ENCODE results near the gene CAPZB. TPM values are rescaled to one million over a fixed set of nuclear protein-coding genes. Genes with fewer than 3 reads are reported as not detected.

The CAPZB gene
- polyA plus RNA-seq, 2 of the 4 experiments (the other 2 are of a cell fraction) = 133 to 296 TPM

DNA sequence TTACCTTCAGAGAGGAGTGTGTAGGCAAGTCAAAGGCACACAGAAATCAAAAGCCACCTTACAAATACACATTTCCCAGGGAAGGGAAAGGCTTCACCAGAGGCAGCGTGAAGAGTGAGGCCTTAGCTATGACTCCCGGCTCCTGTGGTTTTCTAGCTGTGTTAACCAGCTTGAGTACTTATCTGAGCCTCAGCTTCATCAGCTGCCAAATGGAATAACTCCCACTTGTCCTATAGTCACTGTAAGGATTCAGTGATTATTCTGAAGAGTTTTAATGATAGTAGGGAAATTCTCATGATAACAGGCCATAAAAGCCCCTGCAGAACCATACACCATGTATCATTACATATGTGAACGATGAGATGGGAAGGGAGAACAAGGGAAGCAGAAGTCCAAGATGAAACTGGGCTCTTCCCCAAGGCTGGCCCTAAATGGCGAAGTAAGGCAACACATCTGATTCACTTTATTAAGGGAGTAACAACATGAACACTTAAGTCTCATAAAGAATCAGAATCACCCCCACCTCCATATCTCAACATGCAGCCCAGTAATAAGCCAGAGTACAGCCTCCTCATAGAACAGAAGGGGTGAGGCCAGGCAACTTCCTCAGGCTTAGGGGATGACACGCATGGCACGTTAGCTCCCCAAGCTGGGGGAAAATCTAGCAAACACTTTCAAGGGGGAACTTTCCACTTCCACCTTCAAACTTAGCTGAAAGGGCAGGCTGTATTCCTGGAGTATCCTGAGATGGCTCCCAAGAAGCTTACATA lies 109.5 kb downstream of the CAPZB start:
- DNase-seq (ENCODE audit: low read depth in 1 of 2, low spot score in 1 of 2) = no peak
- WGBS (ENCODE audit: missing lambda C conversion rate) = 92% methylated on average over 5 of the region's 6 CpGs
- H3K27ac ChIP-seq = no peak overlapping the region
- CTCF ChIA-PET = interaction anchor here (1.0 to 3.4 kb wide), 5 partner anchors 8 to 451 kb away, joined by 3 to 19 read pairs (median 3); no protein-coding TSS in a partner anchor
- no peak overlapping the region for H3K4me3 ChIP-seq
- H3K4me1 ChIP-seq = no peaks in the 10 kb centered on the region
- POLR2A ChIA-PET = no interaction called here
- TF ChIP-seq ZFP36 (IDR thresholded peaks at IDR 0.05; ENCODE audit: borderline replicate concordance, partially characterized antibody) (no peak), HDAC2 (IDR thresholded peaks at IDR 0.05) (no peak), MAZ (IDR thresholded peaks at IDR 0.05; ENCODE audit: borderline replicate concordance, low read depth, low read length) (no peak), SREBF2 (IDR thresholded peaks at IDR 0.05) (no peak), CHD2 (IDR thresholded peaks at IDR 0.05; ENCODE audit: low read length, partially characterized antibody) (no peak), EP300 (IDR thresholded peaks at IDR 0.05) (no peak)
- TF ChIP-seq, protein P1, sequence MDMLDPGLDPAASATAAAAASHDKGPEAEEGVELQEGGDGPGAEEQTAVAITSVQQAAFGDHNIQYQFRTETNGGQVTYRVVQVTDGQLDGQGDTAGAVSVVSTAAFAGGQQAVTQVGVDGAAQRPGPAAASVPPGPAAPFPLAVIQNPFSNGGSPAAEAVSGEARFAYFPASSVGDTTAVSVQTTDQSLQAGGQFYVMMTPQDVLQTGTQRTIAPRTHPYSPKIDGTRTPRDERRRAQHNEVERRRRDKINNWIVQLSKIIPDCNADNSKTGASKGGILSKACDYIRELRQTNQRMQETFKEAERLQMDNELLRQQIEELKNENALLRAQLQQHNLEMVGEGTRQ (IDR thresholded peaks at IDR 0.05) = no peak
- TF ChIP-seq, protein P2, sequence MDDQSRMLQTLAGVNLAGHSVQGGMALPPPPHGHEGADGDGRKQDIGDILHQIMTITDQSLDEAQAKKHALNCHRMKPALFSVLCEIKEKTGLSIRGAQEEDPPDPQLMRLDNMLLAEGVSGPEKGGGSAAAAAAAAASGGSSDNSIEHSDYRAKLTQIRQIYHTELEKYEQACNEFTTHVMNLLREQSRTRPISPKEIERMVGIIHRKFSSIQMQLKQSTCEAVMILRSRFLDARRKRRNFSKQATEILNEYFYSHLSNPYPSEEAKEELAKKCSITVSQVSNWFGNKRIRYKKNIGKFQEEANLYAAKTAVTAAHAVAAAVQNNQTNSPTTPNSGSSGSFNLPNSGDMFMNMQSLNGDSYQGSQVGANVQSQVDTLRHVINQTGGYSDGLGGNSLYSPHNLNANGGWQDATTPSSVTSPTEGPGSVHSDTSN (IDR thresholded peaks at IDR 0.05) = no peak
- H3K9me3 ChIP-seq = peaks cover 3% of the 10 kb centered on the region; the same call in 1 of the 3 replicates
- no peak for FAIRE-seq
- no peak overlapping the region for H3K4me2 ChIP-seq
- ATAC-seq = no peak

DNA sequence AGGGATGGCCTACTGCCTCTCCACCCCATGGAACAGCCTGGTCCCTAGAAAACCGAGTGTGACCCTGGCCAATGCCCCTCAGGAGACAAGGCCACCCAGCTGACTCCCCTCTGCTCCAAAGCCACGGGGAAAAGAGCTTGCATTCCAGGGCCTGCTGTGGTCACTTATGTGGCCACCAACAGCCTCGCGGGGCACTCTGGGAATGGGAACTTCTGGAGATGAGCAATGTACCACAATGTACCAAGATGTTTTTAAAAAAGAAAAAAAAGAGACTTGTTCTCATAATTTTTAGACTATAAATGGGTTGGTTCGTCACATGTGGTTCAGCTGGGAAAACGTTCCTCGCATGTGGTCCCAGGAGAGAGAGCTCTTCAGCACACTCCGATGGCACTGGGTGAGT lies 110.4 kb downstream of the CAPZB start:
- no peak for FAIRE-seq
- 86% methylated on average over 7 of the region's 8 CpGs for WGBS (ENCODE audit: missing lambda C conversion rate)
- DNase-seq (ENCODE audit: low read depth in 1 of 2, low spot score in 1 of 2) = no peak
- TF ChIP-seq HOXB5 (CRISPR knock-in tag; IDR thresholded peaks at IDR 0.05) (no peak), EP300 (IDR thresholded peaks at IDR 0.05) (no peak), GATA3 (IDR thresholded peaks at IDR 0.05; ENCODE audit: borderline replicate concordance) (no peak), ZC3H11A (IDR thresholded peaks at IDR 0.05) (no peak), ESRRA (IDR thresholded peaks at IDR 0.05; ENCODE audit: borderline replicate concordance, low read length) (no peak), MAZ (IDR thresholded peaks at IDR 0.05; ENCODE audit: borderline replicate concordance, low read depth, low read length) (no peak), ZSCAN20 (CRISPR knock-in tag; IDR thresholded peaks at IDR 0.05) (no peak), PHF8 (IDR thresholded peaks at IDR 0.05; ENCODE audit: borderline replicate concordance, low read depth) (no peak), CBX8 (IDR thresholded peaks at IDR 0.05) (no peak), JUN (IDR thresholded peaks at IDR 0.05) (no peak), CEBPB (IDR thresholded peaks at IDR 0.05) (no peak), MYC (IDR thresholded peaks at IDR 0.05; ENCODE audit: borderline replicate concordance, low read length) (no peak), CHD4 (IDR thresholded peaks at IDR 0.05; ENCODE audit: borderline replicate concordance) (no peak)
- TF ChIP-seq, protein P3, sequence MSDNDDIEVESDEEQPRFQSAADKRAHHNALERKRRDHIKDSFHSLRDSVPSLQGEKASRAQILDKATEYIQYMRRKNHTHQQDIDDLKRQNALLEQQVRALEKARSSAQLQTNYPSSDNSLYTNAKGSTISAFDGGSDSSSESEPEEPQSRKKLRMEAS (IDR thresholded peaks at IDR 0.05) = no peak
- TF ChIP-seq, protein P4, sequence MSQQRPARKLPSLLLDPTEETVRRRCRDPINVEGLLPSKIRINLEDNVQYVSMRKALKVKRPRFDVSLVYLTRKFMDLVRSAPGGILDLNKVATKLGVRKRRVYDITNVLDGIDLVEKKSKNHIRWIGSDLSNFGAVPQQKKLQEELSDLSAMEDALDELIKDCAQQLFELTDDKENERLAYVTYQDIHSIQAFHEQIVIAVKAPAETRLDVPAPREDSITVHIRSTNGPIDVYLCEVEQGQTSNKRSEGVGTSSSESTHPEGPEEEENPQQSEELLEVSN (IDR thresholded peaks at IDR 0.05; ENCODE audit: borderline replicate concordance, low read depth) = no peak
- TF ChIP-seq, protein P5, sequence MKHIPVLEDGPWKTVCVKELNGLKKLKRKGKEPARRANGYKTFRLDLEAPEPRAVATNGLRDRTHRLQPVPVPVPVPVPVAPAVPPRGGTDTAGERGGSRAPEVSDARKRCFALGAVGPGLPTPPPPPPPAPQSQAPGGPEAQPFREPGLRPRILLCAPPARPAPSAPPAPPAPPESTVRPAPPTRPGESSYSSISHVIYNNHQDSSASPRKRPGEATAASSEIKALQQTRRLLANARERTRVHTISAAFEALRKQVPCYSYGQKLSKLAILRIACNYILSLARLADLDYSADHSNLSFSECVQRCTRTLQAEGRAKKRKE (CRISPR knock-in tag; IDR thresholded peaks at IDR 0.05; ENCODE audit: low read depth) = no peak
- Histone ChIP-seq H3K27ac (no peak overlapping the region), H3K4me3 (no peak overlapping the region), H3K4me1 (no peaks in the 10 kb centered on the region), H3K4me2 (no peak overlapping the region), H3K9me3 (peaks cover 3% of the 10 kb centered on the region; the same call in 1 of the 3 replicates)
- ATAC-seq = no peak
- POLR2A ChIA-PET = no interaction called here
- CTCF ChIA-PET = interaction anchor here (0.8 to 3.4 kb wide), 8 partner anchors 9 to 450 kb away, joined by 3 to 19 read pairs (median 3); no protein-coding TSS in a partner anchor

All from A549 (cell line).